Measurements from ENCODE around the gene CTNND2.

CTNND2 gene

GRCh38 chr5:11000515-11001353 is 903.5 kb downstream of the CTNND2 start:
- DNase-seq: no peak

GRCh38 chr5:10999714-11000113 is 904.5 kb downstream of the CTNND2 start:
- no peak for DNase-seq

GRCh38 chr5:10995891-10996290 is 908.4 kb downstream of the CTNND2 start:
- DNase-seq: no peak

GRCh38 chr5:10994091-10994986 is 909.9 kb downstream of the CTNND2 start:
- no peak for DNase-seq

- DNase-seq: no peak
Observed at GRCh38 chr5:10990634-10991033, 913.6 kb downstream of the CTNND2 start.

- no peak for DNase-seq
Observed at GRCh38 chr5:10989577-10990263, 914.5 kb downstream of the CTNND2 start.

GRCh38 chr5:10988622-10989021 is 915.6 kb downstream of the CTNND2 start:
- DNase-seq: no peak

- DNase-seq: peak; percentile 72
Observed at GRCh38 chr5:10987925-10988504, 916.2 kb downstream of the CTNND2 start.

- no peak for DNase-seq
Observed at GRCh38 chr5:10987276-10987924, 916.8 kb downstream of the CTNND2 start.

- no peak for DNase-seq
Observed at GRCh38 chr5:10985721-10986110, 918.5 kb downstream of the CTNND2 start.

- no peak for DNase-seq
Observed at GRCh38 chr5:10985091-10985720, 919.0 kb downstream of the CTNND2 start.

GRCh38 chr5:10984021-10984715 is 920.1 kb downstream of the CTNND2 start:
- no peak for DNase-seq

- DNase-seq: no peak
Observed at GRCh38 chr5:10982626-10983025, 921.6 kb downstream of the CTNND2 start.

- DNase-seq: no peak
Observed at GRCh38 chr5:10981932-10982331, 922.3 kb downstream of the CTNND2 start.

- no peak for DNase-seq
Observed at GRCh38 chr5:10977011-10977410, 927.2 kb downstream of the CTNND2 start.

GRCh38 chr5:10975945-10976344 is 928.3 kb downstream of the CTNND2 start:
- no peak for DNase-seq

GRCh38 chr5:10974850-10975249 is 929.4 kb downstream of the CTNND2 start:
- no peak for DNase-seq

- no peak for DNase-seq
Observed at GRCh38 chr5:10973316-10973715, 930.9 kb downstream of the CTNND2 start.

- no peak for DNase-seq
Observed at GRCh38 chr5:10969684-10970180, 934.5 kb downstream of the CTNND2 start.

GRCh38 chr5:10964806-10965205 is 939.4 kb downstream of the CTNND2 start:
- no peak for DNase-seq

GRCh38 chr5:10958728-10959127 is 945.5 kb downstream of the CTNND2 start:
- DNase-seq: no peak
